Adipocyte (in vitro differentiated cells): ENCODE data around the gene KRTAP25-1.

Source experiments
- DNase-seq: peaks from one replicate; pipeline ENCODE4 v3.0.0-alpha.2; 2015; ENCODE audit warnings: low read depth
- H3K27me3 ChIP-seq: replicated peaks from 2 replicates; pipeline ENCODE4 v1.7.0; 2013; ENCODE audit warnings: mild to moderate bottlenecking, low read length, moderate library complexity; ENCODE audit not compliant: control insufficient read depth, insufficient read depth
- H3K36me3 ChIP-seq: 2 replicates; pipeline ENCODE4 v1.7.0; 2013; ENCODE audit warnings: low read length, mild to moderate bottlenecking, moderate library complexity; ENCODE audit not compliant: control insufficient read depth, insufficient read depth, severe bottlenecking
- H3K4me1 ChIP-seq: 2 replicates; pipeline ENCODE4 v1.7.0; 2013; ENCODE audit warnings: mild to moderate bottlenecking, low read length, moderate library complexity; ENCODE audit not compliant: control insufficient read depth, insufficient read depth
- H3K4me3 ChIP-seq: 2 replicates; pipeline ENCODE4 v1.7.0; 2013; ENCODE audit warnings: mild to moderate bottlenecking, low read length, moderate library complexity
- H3K9ac ChIP-seq: 2 replicates; pipeline ENCODE4 v1.7.0; 2013; ENCODE audit warnings: mild to moderate bottlenecking, low read length, moderate library complexity
- H3K9me3 ChIP-seq: 2 replicates; pipeline ENCODE4 v1.7.0; 2013; ENCODE audit warnings: mild to moderate bottlenecking, low read length, moderate library complexity; ENCODE audit not compliant: control insufficient read depth

The KRTAP25-1 gene, protein sequence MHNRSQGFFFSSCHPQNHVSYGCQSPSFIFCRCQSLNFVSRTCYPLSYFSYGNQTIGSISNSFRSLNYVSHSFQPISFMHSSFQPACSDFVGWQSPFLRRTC

DNA sequence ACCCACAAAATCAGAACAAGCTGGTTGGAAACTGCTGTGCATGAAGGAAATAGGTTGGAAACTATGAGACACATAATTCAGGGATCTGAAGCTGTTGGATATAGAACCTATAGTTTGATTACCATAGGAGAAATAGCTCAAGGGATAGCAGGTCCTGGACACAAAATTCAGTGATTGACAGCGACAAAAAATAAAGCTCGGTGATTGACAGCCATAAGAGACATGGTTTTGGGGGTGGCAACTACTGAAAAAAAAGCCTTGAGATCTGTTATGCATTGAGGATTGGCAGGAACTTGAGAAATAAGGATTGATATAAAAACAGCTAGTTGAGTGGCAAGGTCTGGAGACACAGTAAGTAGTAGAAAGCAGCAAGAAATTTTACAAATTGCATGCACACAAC is at the start of gene KRTAP25-1:
KRTAP25-1 (minus strand) TSS at position 300 of the 400 bp plus-strand sequence; CDS start at position 276, 24 bp downstream.
- Histone ChIP-seq H3K4me1 (peaks cover 5% of the 10 kb centered on the region), H3K9me3 (no peaks in the 10 kb centered on the region), H3K27me3 (no peaks in the 10 kb centered on the region), H3K9ac (no peak within 1 kb of the TSS), H3K36me3 (no peaks in the 10 kb centered on the region), H3K4me3 (no peak within 1 kb of the TSS)
- DNase-seq, result no peak

DNA sequence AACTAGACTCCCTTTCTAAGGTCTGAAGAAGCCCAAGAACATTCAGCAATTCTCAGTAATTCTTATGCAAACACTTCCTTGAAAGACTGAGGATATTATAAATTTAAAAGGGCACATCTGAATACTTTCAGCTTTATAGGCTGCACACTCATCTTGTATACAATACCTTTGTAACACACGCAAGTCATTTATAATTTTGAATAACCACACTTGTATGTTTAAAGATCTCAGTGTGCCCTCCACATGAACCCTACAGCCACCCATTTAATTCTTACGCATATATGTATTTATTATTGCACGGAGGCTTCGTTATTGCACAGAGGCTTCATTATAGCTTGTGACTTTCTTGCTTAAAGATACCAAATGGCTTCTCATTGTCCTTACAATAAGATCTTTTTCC is 49.4 kb upstream of the KRTAP25-1 start:
- Histone ChIP-seq H3K27me3 (no peaks in the 10 kb centered on the region), H3K4me1 (peaks cover 44% of the 10 kb centered on the region)

DNA sequence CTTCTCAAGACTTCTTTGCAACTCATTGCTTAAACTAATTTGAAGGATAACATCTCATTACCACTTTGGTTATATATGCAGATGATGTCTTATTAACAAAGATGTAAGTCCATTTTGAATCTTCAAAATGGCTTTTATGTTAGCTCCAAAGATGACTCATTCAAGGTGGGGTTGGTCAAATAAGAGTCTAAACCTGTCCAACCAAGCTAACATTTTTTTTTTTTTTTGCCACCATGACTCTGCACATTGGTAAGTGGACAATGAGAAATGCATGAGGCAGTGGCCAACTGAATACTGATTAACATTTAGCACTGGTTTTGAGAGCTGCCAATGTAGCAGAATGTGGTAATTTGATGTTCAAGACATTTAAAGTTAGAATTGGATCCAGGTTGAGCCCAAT is 48.5 kb upstream of the KRTAP25-1 start:
- H3K27me3 ChIP-seq, result no peaks in the 10 kb centered on the region

More for the DNA sequence above, 49.4 kb upstream of the KRTAP25-1 start:
- no peak for DNase-seq
- no peaks in the 10 kb centered on the region for H3K36me3 ChIP-seq
- H3K9me3 ChIP-seq, result no peaks in the 10 kb centered on the region
- H3K4me3 ChIP-seq, result no peak overlapping the region
- peak overlapping the region; percentile 44 for H3K9ac ChIP-seq

DNA sequence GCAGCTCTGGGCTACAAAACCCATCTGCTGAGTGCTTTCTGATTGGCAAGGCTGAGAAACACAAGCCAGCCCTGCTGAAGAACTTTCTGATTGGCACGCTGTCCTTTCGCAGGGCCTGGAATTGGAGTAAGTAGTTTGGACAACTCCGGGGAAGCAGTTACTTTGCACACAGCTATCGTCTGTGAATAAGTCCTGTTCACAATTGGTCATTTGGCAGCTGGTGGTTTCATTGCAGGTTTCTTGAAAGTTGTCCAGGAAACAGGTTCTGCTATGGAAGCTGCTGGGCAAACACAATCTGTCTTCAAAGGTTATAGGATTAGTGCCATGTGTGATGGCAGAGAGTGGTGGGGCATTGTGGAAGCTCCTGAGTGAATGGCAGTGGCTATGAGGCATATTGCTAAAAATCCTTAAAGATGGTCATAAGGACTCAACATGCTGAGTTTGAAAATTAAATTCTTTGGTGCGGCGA is 48.0 kb upstream of the KRTAP25-1 start, which contains the start of gene KRTAP27-1:
KRTAP27-1 (minus strand) TSS at position 419 of the 469 bp plus-strand sequence; CDS start at position 393, 26 bp downstream.
- H3K36me3 ChIP-seq, result no peaks in the 10 kb centered on the region

More for the DNA sequence above, 48.5 kb upstream of the KRTAP25-1 start:
- Histone ChIP-seq H3K9ac (peak overlapping the region; percentile 63), H3K4me3 (no peak overlapping the region), H3K36me3 (no peaks in the 10 kb centered on the region), H3K9me3 (no peaks in the 10 kb centered on the region), H3K4me1 (peaks cover 44% of the 10 kb centered on the region)
- no peak for DNase-seq

DNA sequence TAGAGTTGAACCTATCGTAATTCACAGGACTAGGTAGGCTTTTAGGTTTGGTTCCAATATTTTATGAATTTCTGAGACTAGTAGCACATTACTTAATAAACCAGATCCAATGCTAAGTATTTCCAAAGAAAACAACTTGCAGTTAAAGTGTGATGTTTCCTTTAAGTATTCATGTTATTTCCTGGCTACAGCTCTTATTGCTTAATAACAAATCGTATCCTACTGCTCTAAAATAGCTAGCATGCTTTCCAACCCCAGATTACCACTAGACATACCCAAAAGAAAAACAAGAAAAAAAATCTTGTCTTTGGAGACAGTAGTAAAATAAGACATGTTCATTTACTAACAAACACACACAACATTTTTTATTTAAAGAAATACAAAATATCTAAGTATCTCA is 47.3 kb upstream of the KRTAP25-1 start:
- H3K36me3 ChIP-seq, result no peaks in the 10 kb centered on the region
- no peaks in the 10 kb centered on the region for H3K9me3 ChIP-seq
- peak overlapping the region; percentile 63 for H3K9ac ChIP-seq
- DNase-seq, result peak; percentile 2
- peaks cover 44% of the 10 kb centered on the region for H3K4me1 ChIP-seq
- no peaks in the 10 kb centered on the region for H3K27me3 ChIP-seq
- peak overlapping the region; percentile 18 for H3K4me3 ChIP-seq

More for the DNA sequence above, 48.0 kb upstream of the KRTAP25-1 start, which contains the start of gene KRTAP27-1:
- Histone ChIP-seq H3K4me3 (peak within 1 kb of the TSS; percentile 18), H3K27me3 (no peaks in the 10 kb centered on the region), H3K4me1 (peaks cover 44% of the 10 kb centered on the region), H3K9ac (peak within 1 kb of the TSS; percentile 63), H3K9me3 (no peaks in the 10 kb centered on the region)
- no peak for DNase-seq

DNA sequence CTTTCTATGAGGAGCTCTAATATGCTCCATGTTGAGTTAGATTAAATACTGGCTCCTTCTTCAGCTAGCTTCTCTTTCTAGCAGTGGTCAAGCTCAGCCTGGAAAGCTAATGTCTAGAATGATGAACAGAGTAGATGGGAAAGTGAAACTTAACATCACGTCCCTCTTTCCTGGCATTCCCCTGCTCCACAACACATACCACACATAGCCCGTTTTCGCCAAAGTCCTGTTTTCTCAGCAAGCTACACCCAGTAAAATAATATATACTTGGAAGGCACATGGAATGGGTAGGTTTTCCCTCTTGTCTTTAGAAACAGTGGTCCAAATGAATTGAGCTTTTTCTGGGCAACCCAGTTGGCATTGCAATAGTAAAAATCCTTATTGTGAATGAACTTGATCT is 44.4 kb upstream of the KRTAP25-1 start:
- Histone ChIP-seq H3K36me3 (no peaks in the 10 kb centered on the region), H3K9ac (no peak overlapping the region)
- DNase-seq, result no peak

DNA sequence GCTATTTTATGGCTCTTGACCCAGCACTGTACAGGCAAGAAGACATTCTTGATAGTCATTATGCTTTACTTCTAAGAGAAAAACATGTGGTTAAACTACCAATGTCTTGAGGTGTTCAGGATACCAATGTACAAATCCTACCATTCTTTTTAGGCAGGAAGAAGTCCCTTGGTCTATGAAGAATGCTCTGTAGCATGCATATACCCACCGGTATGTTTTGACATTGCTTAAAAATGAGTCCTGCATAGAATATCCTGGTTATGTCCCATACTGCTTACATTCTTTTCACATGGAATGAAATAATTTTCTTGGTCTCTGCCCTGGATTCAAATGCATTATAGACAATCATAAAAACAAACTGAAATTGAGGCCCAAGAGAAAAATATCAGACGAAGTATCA is 43.4 kb upstream of the KRTAP25-1 start:
- H3K4me3 ChIP-seq, result no peak overlapping the region
- H3K9ac ChIP-seq, result no peak overlapping the region
- no peaks in the 10 kb centered on the region for H3K27me3 ChIP-seq
- peaks cover under 1% of the 10 kb centered on the region for H3K9me3 ChIP-seq
- H3K4me1 ChIP-seq, result peaks cover 18% of the 10 kb centered on the region
- DNase-seq, result no peak
- H3K36me3 ChIP-seq, result no peaks in the 10 kb centered on the region

More for the DNA sequence above, 44.4 kb upstream of the KRTAP25-1 start:
- Histone ChIP-seq H3K4me1 (peaks cover 28% of the 10 kb centered on the region), H3K4me3 (peak overlapping the region; percentile 1), H3K9me3 (no peaks in the 10 kb centered on the region), H3K27me3 (no peaks in the 10 kb centered on the region)

DNA sequence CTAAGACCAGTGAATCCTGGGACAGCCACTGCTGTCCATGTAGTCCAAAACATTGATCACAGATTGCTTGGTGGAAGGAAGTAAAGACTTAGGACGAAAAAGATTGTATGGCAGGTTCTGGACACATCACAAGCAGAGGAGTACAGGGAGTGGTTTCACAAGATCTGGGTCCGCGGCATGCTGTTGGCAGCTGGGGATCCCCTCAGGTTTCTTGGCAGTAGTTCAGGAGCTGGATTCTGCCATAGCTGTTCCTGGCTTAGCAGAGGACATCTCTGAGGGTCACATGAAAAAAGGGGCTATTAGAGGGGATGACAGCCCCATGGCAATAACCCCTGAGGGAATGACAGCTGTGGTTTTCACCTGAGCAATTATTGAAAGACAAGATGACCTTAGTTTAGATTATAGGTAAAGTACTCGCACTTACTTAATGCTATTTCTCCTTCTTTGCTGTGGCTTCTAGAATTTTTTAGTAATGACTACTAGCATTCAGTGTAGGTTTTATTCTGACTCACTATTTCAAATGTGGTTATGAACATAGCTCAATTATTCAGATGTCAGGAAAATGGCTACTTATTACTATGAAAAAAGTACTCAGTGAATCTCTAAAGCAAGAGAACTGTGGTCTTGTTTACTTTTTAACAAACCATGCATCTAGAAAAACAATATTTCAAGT is 40.0 kb upstream of the KRTAP25-1 start:
- Histone ChIP-seq H3K4me3 (no peak overlapping the region), H3K9ac (no peak overlapping the region), H3K36me3 (no peaks in the 10 kb centered on the region), H3K4me1 (no peaks in the 10 kb centered on the region), H3K9me3 (peaks cover 24% of the 10 kb centered on the region), H3K27me3 (no peaks in the 10 kb centered on the region)
- DNase-seq, result no peak

DNA sequence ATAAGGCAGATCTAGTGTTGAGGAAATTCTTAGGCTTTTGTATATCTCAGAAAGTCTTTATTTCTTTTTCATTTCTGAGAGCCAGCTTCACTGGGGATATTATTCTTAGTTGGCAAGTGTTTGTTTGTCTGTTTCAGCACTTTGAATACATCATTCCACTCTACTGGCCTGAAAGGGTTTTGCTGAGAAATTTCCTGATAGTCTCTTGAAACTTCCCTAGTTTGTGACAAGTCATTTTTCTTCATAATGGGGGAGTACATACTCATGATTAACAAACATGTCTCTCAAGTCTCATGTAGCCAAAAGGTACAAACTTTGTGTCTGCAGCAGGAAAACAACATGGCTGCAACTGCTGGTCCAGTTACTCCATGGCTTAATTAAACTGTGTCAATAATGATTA is 37.1 kb upstream of the KRTAP25-1 start:
- Histone ChIP-seq H3K4me1 (no peaks in the 10 kb centered on the region), H3K9ac (no peak overlapping the region), H3K36me3 (no peaks in the 10 kb centered on the region), H3K9me3 (peaks cover 24% of the 10 kb centered on the region), H3K27me3 (no peaks in the 10 kb centered on the region), H3K4me3 (no peak overlapping the region)
- DNase-seq, result no peak

DNA sequence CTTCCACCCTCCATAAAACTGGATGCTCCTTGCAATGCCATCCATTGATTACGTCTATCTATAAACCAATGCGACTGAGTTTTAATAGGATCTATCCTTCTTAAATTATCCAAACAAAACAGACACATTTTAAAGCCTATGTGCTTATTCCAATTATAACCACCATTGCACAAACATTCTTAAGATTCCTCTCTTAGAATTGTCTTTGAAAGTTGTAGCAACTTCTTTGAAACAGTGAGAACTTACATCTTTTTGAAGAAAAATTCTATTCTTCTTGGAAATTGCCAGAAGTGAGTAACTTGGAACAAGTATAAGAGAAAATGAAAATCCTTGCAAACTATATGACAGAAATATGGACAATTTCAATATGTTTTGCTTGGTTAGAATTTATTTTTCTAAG is 30.9 kb upstream of the KRTAP25-1 start, which contains the start of gene KRTAP26-1:
KRTAP26-1 (minus strand) TSS at position 101 of the 400 bp plus-strand sequence. CDS start 280 bp downstream, outside the sequence.
- H3K4me1 ChIP-seq, result no peaks in the 10 kb centered on the region
- no peak within 1 kb of the TSS for H3K4me3 ChIP-seq
- no peak for DNase-seq

DNA sequence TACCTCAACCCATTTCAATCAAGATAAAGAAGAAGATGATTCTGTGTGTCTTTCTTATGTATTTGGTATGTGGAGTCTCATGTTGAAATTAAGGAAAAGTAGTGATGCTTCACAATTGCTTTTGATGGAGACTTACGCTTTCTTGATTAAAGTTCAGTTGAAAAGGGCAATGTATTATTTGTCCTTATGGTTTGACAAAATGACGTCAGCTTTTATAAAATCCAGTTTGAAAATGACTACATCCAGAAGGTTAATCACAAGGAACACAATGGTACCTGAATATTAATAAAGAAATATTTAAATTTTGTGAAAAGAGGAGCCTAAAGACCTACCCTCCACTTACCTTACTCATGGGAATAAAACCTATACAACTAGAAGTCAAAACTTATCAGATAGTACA is 26.4 kb upstream of the KRTAP25-1 start:
- no peak for DNase-seq

More for the DNA sequence above, 30.9 kb upstream of the KRTAP25-1 start, which contains the start of gene KRTAP26-1:
- Histone ChIP-seq H3K27me3 (no peaks in the 10 kb centered on the region), H3K9me3 (no peaks in the 10 kb centered on the region), H3K36me3 (no peaks in the 10 kb centered on the region), H3K9ac (no peak within 1 kb of the TSS)

More for the DNA sequence above, 26.4 kb upstream of the KRTAP25-1 start:
- Histone ChIP-seq H3K4me1 (no peaks in the 10 kb centered on the region), H3K9me3 (no peaks in the 10 kb centered on the region), H3K27me3 (no peaks in the 10 kb centered on the region), H3K36me3 (no peaks in the 10 kb centered on the region), H3K9ac (no peak overlapping the region), H3K4me3 (no peak overlapping the region)
